Small intestine (tissue), 7 donors: ENCODE results near the gene SNX25. TPM values are rescaled to one million over a fixed set of nuclear protein-coding genes. Genes with fewer than 3 reads are reported as not detected.
A peak's percentile ranks its signal among the peaks of the same experiment; 100 is the strongest.

Source experiments
- DNase-seq, 2 donors: peaks; one replicate each; pipeline versions ENCODE4 v3.0.0 to v3.0.0-alpha.2; 2013
- FAIRE-seq: peaks from 2 replicates; lab custom pipeline; 2012; peaks lifted over from hg19 to GRCh38; lab: Jason Lieb, UNC
- H3K27ac ChIP-seq, 3 donors: one replicate each; pipeline ENCODE4 v1.5.1; 2013; ENCODE audit warnings: low read length in 2 of 3, mild to moderate bottlenecking in 2 of 3, control low read depth in 1 of 3, inconsistent platforms in 1 of 3, low read depth in 1 of 3, moderate library complexity in 1 of 3
- H3K27me3 ChIP-seq, 3 donors: one replicate each; pipeline ENCODE4 v1.6.1; 2013; ENCODE audit warnings: low read length in 3 of 3, inconsistent platforms in 1 of 3; ENCODE audit not compliant: control insufficient read depth in 3 of 3, insufficient read depth in 3 of 3
- H3K36me3 ChIP-seq, 3 donors: one replicate each; pipeline ENCODE4 v1.6.1; 2013; ENCODE audit warnings: low read length in 3 of 3, inconsistent platforms in 1 of 3, low read depth in 1 of 3, mild to moderate bottlenecking in 1 of 3, moderate library complexity in 1 of 3; ENCODE audit not compliant: control insufficient read depth in 3 of 3, insufficient read depth in 2 of 3
- H3K4me1 ChIP-seq, 3 donors: one replicate each; pipeline ENCODE4 v1.6.1; 2013; ENCODE audit warnings: low read length in 2 of 3, inconsistent platforms in 1 of 3, low read depth in 1 of 3, mild to moderate bottlenecking in 1 of 3, moderate library complexity in 1 of 3; ENCODE audit not compliant: control insufficient read depth in 3 of 3, insufficient read depth in 2 of 3
- H3K4me3 ChIP-seq, 3 donors: one replicate each; pipeline ENCODE4 v1.5.1; 2013; ENCODE audit warnings: low read length in 3 of 3, control low read depth in 1 of 3, inconsistent platforms in 1 of 3, low read depth in 1 of 3, mild to moderate bottlenecking in 1 of 3, moderate library complexity in 1 of 3
- H3K9me3 ChIP-seq, 2 donors: one replicate each; pipeline ENCODE4 v1.6.1; 2013; ENCODE audit warnings: low read depth in 1 of 2, low read length in 1 of 2; ENCODE audit not compliant: control insufficient read depth in 2 of 2, insufficient read depth in 1 of 2
- WGBS, 3 donors: extraction: QIAGEN DNeasy Blood & Tissue Kit; methylation state at CpG; one replicate each; pipeline ENCODE4 v1.1.7; 2013; 5-methylcytosine and 5-hydroxymethylcytosine counted together
- polyA plus RNA-seq, 4 donors: library from polyadenylated mRNA; stranded (reverse) in 3 of 4; unstranded in 1 of 4; fragments of 200-250 nt in 3 of 4; fragments of 120-200 nt in 1 of 4; gene quantifications; one replicate each; pipeline versions ENCODE4 v1.2.1 to v1.2.3, GENCODE V29; 2013
- donor health status: healthy with polysubstance abuse.
- donor health status: control.
- donor health status: control.
- donor health status: Bipolar disorder and iron deficiency.
- donor health status: healthy.

The SNX25 gene
- polyA plus RNA-seq, 4 donors, result 1.9 to 12.6 (median 3.7) TPM

GRCh38 chr4:185218312-185218711 lies 8.9 kb downstream of the SNX25 start:
- DNase-seq (no peak), FAIRE-seq (no peak)
- Histone ChIP-seq H3K4me3 (no peak overlapping the region), H3K36me3 (peaks cover 0 to 4% (median 0%) of the 10 kb centered on the region in 3 donors), H3K27ac (no peak overlapping the region), H3K27me3 (no peaks in the 10 kb centered on the region), H3K9me3 (no peaks in the 10 kb centered on the region), H3K4me1 (no peaks in the 10 kb centered on the region)
- 89 to 95% (median 94%) methylated on average over 2 of the region's 2 CpGs for whole genome bisulfite sequencing, 3 donors

- Histone ChIP-seq H3K27me3 (no peaks in the 10 kb centered on the region), H3K4me1 (no peaks in the 10 kb centered on the region), H3K4me3 (no peak overlapping the region), H3K27ac (no peak overlapping the region), H3K9me3 (no peaks in the 10 kb centered on the region), H3K36me3 (peaks cover 0 to 2% (median 0%) of the 10 kb centered on the region in 3 donors)
- 46 to 61% (median 54%) methylated on average over 3 of the region's 3 CpGs for WGBS, 3 donors
- DNase-seq (peak in 1 of 2 donors; percentile 28), FAIRE-seq (no peak)
Measured at GRCh38 chr4:185219551-185220344, 10.3 kb downstream of the SNX25 start.

GRCh38 chr4:185221491-185221890 lies 12.1 kb downstream of the SNX25 start:
- H3K36me3 ChIP-seq, result no peaks in the 10 kb centered on the region
- no peaks in the 10 kb centered on the region for H3K4me1 ChIP-seq
- no peak for FAIRE-seq
- DNase-seq, result no peak
- H3K27ac ChIP-seq, result no peak overlapping the region
- H3K27me3 ChIP-seq, result no peaks in the 10 kb centered on the region
- no peak overlapping the region for H3K4me3 ChIP-seq
- H3K9me3 ChIP-seq, result no peaks in the 10 kb centered on the region
- 62 to 69% (median 62%) methylated on average over 2 of the region's 2 CpGs for WGBS, 3 donors

GRCh38 chr4:185221912-185222311 lies 12.5 kb downstream of the SNX25 start:
- no peak overlapping the region for H3K4me3 ChIP-seq
- 66 to 94% (median 84%) methylated on average over 8 to 10 of the region's 10 CpGs for WGBS, 3 donors

GRCh38 chr4:185222598-185222997 lies 13.2 kb downstream of the SNX25 start:
- Histone ChIP-seq H3K27ac (no peak overlapping the region), H3K27me3 (no peaks in the 10 kb centered on the region), H3K4me1 (peaks cover 0 to 9% (median 0%) of the 10 kb centered on the region in 3 donors), H3K36me3 (no peaks in the 10 kb centered on the region), H3K9me3 (no peaks in the 10 kb centered on the region), H3K4me3 (no peak overlapping the region)
- DNase-seq (no peak), FAIRE-seq (no peak)

More at GRCh38 chr4:185221912-185222311, 12.5 kb downstream of the SNX25 start:
- Histone ChIP-seq H3K27ac (no peak overlapping the region), H3K9me3 (no peaks in the 10 kb centered on the region), H3K36me3 (no peaks in the 10 kb centered on the region), H3K27me3 (no peaks in the 10 kb centered on the region), H3K4me1 (peaks cover 0 to 2% (median 0%) of the 10 kb centered on the region in 3 donors)
- no peak for DNase-seq
- FAIRE-seq, result no peak

GRCh38 chr4:185224597-185224996 lies 15.2 kb downstream of the SNX25 start:
- peaks cover 0 to 10% (median 0%) of the 10 kb centered on the region in 3 donors for H3K4me1 ChIP-seq
- DNase-seq (no peak), FAIRE-seq (no peak)
- H3K27me3 ChIP-seq, result no peaks in the 10 kb centered on the region
- no peak overlapping the region for H3K27ac ChIP-seq
- no peaks in the 10 kb centered on the region for H3K36me3 ChIP-seq
- no peaks in the 10 kb centered on the region for H3K9me3 ChIP-seq
- H3K4me3 ChIP-seq, result no peak overlapping the region

DNA sequence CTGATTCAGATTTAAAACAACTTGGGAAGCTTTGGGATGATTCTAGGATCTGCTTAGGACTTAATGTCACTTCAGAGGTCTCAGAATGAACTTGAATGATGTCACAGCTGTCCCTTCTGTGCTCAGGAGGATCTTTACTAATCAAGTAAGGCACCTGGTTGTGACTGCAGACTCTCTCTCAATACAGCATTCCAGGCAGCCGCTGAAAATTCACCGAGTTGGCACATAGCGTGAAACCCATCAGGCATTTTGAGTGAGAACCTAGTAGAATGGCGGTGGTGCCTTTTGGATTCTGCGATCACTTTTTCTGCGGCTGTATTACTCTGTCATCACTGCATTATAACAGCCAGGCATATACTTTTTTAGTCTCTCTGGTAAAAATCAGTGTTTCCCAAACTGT lies 16.5 kb downstream of the SNX25 start:
- 95 to 98% (median 97%) methylated on average over 6 of the region's 6 CpGs for WGBS, 3 donors
- Histone ChIP-seq H3K27ac (no peak overlapping the region), H3K4me3 (no peak overlapping the region), H3K27me3 (no peaks in the 10 kb centered on the region), H3K4me1 (peaks cover 0 to 10% (median 0%) of the 10 kb centered on the region in 3 donors), H3K9me3 (no peaks in the 10 kb centered on the region), H3K36me3 (no peaks in the 10 kb centered on the region)
- FAIRE-seq (no peak), DNase-seq (no peak)

DNA sequence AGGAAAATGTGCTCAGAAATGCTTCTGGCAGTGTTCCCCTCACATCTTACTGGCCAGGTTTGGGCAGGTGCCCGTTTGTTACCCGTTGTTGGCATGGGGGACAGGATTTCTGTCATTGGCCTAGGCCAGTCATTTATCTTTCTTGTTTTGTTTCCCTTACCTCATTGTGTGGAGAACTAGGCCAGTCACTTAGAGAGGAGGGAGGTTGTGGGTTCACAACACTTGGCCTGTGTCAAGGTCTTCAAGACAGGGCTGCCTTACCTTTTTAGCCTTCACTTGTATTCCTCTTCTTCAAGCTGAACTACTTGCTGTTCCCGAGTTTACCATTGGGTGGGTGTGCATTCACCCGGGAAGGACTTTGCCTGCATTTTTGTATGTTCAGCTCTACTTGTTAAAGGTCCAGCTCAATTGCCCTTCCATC lies 17.7 kb downstream of the SNX25 start:
- Histone ChIP-seq H3K27me3 (no peaks in the 10 kb centered on the region), H3K36me3 (no peaks in the 10 kb centered on the region), H3K27ac (no peak overlapping the region), H3K4me1 (peaks cover 0 to 14% (median 4%) of the 10 kb centered on the region in 3 donors), H3K9me3 (no peaks in the 10 kb centered on the region), H3K4me3 (no peak overlapping the region)
- FAIRE-seq (no peak), DNase-seq (peak; percentile 51 to 59)
- whole genome bisulfite sequencing, 3 donors, result 33 to 51% (median 46%) methylated on average over 4 of the region's 4 CpGs
